GM15510 (cell line): ENCODE results near the gene THSD4.

Experiments used
- POLR2A ChIP-seq: IDR thresholded peaks from 3 replicates; pipeline ENCODE4 v1.6.1; 2011; ENCODE audit warnings: borderline replicate concordance; ENCODE audit not compliant: insufficient read length; ENCODE audit errors: extremely low read depth

Gene THSD4

DNA sequence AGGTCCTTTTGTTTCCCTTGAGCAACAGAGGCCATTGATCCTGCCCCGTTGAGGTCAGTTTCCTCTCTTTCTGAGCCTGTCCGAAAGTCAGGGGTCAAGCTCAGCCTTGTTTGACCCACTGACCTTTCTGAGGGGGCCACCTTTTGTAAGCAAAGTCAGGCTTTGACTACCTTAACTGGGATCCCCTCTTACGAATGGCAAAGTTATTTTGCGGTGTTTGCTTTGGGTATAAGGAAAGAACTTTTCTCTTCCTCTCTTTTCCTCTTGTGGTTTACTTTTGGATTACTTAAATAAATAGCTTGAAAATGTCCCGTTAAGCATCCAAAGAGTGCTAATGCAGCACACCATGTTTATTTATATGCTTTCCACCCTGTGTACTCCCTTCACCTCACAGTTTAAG is 340.6 kb downstream of the THSD4 start:
- no peak for TF ChIP-seq POLR2A

DNA sequence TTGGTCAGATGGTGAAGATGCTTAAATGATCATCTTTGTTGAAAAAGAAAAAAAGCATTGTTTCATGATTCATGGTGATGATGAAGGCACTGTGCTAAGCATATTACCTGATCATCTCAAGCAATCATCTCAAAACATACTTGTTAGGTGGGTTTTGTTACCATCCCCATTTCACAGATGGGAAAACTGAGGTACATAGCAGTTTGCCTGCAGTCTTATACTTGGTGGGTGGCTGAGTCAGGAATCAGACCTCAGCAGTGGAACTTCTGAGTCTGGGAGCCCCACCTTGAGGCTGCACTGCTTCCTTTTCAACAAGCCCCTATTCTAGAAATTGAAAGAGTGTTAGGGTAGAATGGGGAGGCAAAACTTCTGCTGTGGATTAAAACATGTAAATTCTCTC is 341.1 kb downstream of the THSD4 start:
- no peak for TF ChIP-seq POLR2A

GRCh38 chr15:71456811-71457210 is 341.5 kb downstream of the THSD4 start:
- TF ChIP-seq POLR2A = no peak

GRCh38 chr15:71458089-71458660 is 342.9 kb downstream of the THSD4 start:
- TF ChIP-seq POLR2A = no peak

- TF ChIP-seq POLR2A = no peak
These were observed 346.5 kb downstream of the THSD4 start for GRCh38 chr15:71461748-71462147.

- no peak for TF ChIP-seq POLR2A
These were observed 347.4 kb downstream of the THSD4 start for GRCh38 chr15:71462638-71463037.

- no peak for TF ChIP-seq POLR2A
These were observed 347.9 kb downstream of the THSD4 start for GRCh38 chr15:71463156-71463665.

GRCh38 chr15:71465131-71465955 is 350.1 kb downstream of the THSD4 start:
- TF ChIP-seq POLR2A = no peak

DNA sequence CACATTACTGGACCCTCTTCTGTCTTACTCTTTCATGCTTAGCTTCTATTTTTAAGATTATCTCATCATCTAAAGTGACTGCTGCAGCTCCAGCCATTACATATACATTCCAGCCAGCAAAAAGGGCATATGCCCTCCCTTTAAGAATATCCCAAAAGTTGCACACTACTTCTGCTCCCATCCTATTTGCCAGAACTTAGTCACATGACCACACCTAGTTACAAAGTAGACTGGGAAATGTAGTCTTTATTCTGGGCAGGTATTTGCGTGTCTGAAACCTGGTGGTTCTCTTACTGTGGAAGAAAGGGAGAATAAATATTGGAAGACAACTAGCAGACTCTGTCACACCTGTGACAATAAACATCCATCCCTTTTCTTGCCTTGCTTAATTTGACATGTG is 353.4 kb downstream of the THSD4 start:
- no peak for TF ChIP-seq POLR2A

GRCh38 chr15:71469413-71469812 is 354.1 kb downstream of the THSD4 start:
- TF ChIP-seq POLR2A = no peak

GRCh38 chr15:71471347-71471746 is 356.1 kb downstream of the THSD4 start:
- no peak for TF ChIP-seq POLR2A

DNA sequence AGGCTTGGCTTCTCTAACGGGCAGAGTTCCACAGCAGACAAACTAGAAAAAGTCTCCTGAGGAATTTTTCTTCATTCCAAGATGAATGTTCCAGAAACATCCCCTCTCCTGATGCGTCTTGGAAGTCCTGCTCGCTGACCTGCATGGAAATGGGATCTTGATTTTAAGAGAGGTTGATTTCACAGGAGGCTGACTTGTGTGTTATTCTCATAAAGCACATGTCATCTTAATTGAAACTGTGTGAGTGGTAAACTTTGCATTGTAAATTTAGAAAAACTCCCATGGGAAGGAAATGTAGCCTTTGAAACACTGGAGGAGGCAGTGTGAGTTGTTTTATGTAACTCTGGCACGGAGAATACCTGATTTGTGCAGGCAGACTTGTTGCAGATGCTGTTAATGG is 357.3 kb downstream of the THSD4 start:
- no peak for TF ChIP-seq POLR2A

DNA sequence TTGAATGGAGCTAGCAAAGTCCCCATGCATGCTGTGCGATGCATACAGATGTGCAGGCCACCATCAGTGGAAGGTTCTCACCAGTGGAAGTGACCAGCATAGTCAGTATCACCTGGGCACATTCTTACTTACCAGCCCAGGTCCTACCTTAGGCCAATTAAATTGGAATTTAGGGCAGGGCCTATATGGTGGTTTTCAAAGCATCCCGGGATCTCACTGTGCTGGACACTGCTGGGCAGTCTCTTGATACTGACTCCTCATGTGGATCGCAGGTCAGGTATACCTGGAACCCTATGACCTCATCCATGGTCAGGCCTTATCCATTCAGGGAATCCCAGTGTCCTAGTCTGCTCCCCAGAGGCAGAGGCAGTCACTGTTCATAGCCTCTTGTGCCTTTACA is 358.5 kb downstream of the THSD4 start:
- no peak for TF ChIP-seq POLR2A

GRCh38 chr15:71476823-71477222 is 361.6 kb downstream of the THSD4 start:
- TF ChIP-seq POLR2A = no peak

DNA sequence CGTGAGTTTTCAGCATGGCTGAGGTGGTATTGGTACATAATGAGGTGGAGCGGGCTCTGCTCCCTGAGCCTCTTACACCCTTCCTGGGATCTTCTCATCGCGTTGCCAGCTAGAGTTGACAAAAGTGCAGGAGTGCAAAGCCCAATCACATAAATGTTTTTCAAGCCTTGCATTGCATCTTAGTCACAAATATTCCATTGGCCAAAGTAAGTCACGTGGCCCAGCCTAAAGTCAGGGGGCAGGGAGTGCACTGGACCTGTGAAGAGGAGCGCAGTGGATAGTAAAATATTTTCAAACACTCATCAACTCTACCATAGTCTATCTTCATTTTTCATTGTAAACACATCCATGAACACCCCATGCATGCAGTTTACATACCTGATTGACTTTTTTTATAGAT is 365.3 kb downstream of the THSD4 start:
- no peak for TF ChIP-seq POLR2A

GRCh38 chr15:71484080-71484479 is 368.8 kb downstream of the THSD4 start:
- TF ChIP-seq POLR2A = no peak
